Measurements from ENCODE around the gene ACTL7B. TPM values are rescaled to one million over a fixed set of nuclear protein-coding genes. Genes with fewer than 3 reads are reported as not detected.

The ACTL7B gene
- polyA plus RNA-seq, 2 donors: 0.02 TPM; not detected in 1

DNA sequence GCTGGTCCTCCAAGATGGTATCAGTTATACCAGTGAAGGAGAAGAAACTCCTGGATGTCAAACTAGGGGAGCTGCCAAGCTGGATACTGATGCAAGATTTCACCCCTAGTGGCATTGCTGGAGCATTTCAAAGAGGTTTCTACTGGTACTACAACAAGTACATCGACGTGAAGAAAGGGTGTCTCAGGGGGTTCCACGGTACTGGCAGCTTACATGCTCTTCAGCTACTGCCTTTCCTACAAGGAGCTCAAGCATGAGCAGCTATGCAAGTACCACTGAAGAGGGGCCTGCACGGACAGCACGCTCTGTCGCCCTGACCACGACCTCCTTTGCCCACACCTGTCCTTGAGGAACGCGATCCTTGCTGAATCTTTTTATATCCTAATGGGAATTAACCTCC, 19.5 kb downstream of the ACTL7B start:
- H3K4me1 ChIP-seq (ENCODE audit: control insufficient read depth in 2 of 2, insufficient read depth in 2 of 2, low read length in 1 of 2): peaks cover 0 to 9% of the 10 kb centered on the region in 2 donors
- H3K36me3 ChIP-seq (ENCODE audit: control insufficient read depth in 2 of 2, insufficient read depth in 2 of 2, low read length in 1 of 2): no peaks in the 10 kb centered on the region
- no peaks in the 10 kb centered on the region for H3K27me3 ChIP-seq (ENCODE audit: control insufficient read depth in 1 of 2, insufficient read depth in 2 of 2, low read length in 2 of 2)
- H3K4me3 ChIP-seq (ENCODE audit: low read depth in 1 of 2, low read length in 2 of 2): no peak overlapping the region
- 62 to 67% methylated on average over 9 of the region's 9 CpGs for WGBS, 2 donors
- peak overlapping the region; percentile 12 to 72 for H3K27ac ChIP-seq (ENCODE audit: low read depth in 2 of 2, low read length in 1 of 2)
- H3K9me3 ChIP-seq (ENCODE audit: control insufficient read depth in 2 of 2, insufficient read depth in 1 of 2, low read depth in 1 of 2, low read length in 1 of 2): no peaks in the 10 kb centered on the region

DNA sequence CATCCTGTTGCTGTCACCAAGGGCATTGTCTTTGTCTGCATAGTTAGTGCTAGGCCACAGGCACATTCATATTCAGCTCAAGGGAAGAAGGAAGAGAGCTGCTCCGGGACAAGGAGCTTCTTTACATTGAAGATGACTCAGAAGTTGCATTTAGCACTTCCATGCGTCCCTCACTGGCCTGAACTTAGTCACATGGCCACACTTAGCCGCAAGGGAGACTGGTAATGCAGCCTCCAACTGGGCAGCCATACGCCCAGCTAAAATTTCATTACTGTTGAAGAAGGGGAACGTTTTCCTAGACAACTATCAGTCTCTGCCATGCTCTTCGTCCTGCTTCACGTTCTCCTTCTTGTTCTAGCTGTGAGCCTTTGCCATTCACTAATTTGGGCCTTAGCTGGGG, 20.0 kb downstream of the ACTL7B start:
- WGBS, 2 donors: 76 to 77% methylated on average over 7 of the region's 7 CpGs
- no peaks in the 10 kb centered on the region for H3K9me3 ChIP-seq (ENCODE audit: control insufficient read depth in 2 of 2, insufficient read depth in 1 of 2, low read depth in 1 of 2, low read length in 1 of 2)

DNA sequence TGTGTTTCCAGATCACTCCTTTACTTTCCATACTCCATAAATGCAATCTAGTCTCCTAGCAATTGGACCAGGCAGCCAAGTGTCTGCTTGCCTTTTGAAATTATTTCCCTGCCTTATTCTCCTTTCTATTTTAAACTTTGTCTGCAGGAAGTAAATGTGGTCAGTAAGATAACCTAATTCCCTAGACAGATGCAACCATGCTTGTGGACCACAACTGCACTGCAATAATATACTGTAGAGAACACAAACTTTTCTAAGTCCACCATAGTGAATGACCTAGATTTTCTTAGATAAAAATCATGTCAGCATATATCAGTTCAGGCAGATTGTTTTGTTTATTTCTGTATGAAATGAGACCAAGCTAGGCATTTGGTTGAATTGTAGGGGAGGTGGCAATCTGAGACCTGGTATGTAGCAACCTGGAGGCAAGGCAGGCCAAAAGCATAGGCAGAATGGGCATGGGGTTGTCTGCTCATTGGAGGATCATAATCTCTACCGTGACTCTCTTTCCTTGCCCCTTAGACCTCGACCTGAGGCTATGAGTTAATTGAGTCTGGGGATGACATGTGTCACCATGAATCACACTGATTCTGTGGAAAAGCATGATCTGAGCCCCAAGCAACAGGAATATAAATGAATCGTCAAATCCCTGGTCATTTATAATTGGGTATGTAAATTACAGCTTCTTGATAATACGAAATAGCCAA, 20.7 kb downstream of the ACTL7B start:
- Histone ChIP-seq H3K4me1 (ENCODE audit: control insufficient read depth in 2 of 2, insufficient read depth in 2 of 2, low read length in 1 of 2) (peaks cover 0 to 13% of the 10 kb centered on the region in 2 donors), H3K4me3 (ENCODE audit: low read depth in 1 of 2, low read length in 2 of 2) (no peak overlapping the region), H3K27ac (ENCODE audit: low read depth in 2 of 2, low read length in 1 of 2) (no peak overlapping the region), H3K36me3 (ENCODE audit: control insufficient read depth in 2 of 2, insufficient read depth in 2 of 2, low read length in 1 of 2) (no peaks in the 10 kb centered on the region), H3K27me3 (ENCODE audit: control insufficient read depth in 1 of 2, insufficient read depth in 2 of 2, low read length in 2 of 2) (no peaks in the 10 kb centered on the region), H3K9me3 (ENCODE audit: control insufficient read depth in 2 of 2, insufficient read depth in 1 of 2, low read depth in 1 of 2, low read length in 1 of 2) (no peaks in the 10 kb centered on the region)
- 62 to 71% methylated on average over 4 of the region's 4 CpGs for WGBS, 2 donors

More for the DNA sequence above, 20.0 kb downstream of the ACTL7B start:
- H3K27me3 ChIP-seq (ENCODE audit: control insufficient read depth in 1 of 2, insufficient read depth in 2 of 2, low read length in 2 of 2): no peaks in the 10 kb centered on the region
- H3K4me3 ChIP-seq (ENCODE audit: low read depth in 1 of 2, low read length in 2 of 2): no peak overlapping the region
- H3K36me3 ChIP-seq (ENCODE audit: control insufficient read depth in 2 of 2, insufficient read depth in 2 of 2, low read length in 1 of 2): no peaks in the 10 kb centered on the region
- H3K4me1 ChIP-seq (ENCODE audit: control insufficient read depth in 2 of 2, insufficient read depth in 2 of 2, low read length in 1 of 2): peaks cover 0 to 13% of the 10 kb centered on the region in 2 donors
- peak overlapping the region in 1 of 2 donors; percentile 72 for H3K27ac ChIP-seq (ENCODE audit: low read depth in 2 of 2, low read length in 1 of 2)

GRCh38 chr9:108832179-108832500, 23.6 kb downstream of the ACTL7B start:
- Histone ChIP-seq H3K4me3 (ENCODE audit: low read depth in 1 of 2, low read length in 2 of 2) (no peak overlapping the region), H3K9me3 (ENCODE audit: control insufficient read depth in 2 of 2, insufficient read depth in 1 of 2, low read depth in 1 of 2, low read length in 1 of 2) (no peaks in the 10 kb centered on the region), H3K36me3 (ENCODE audit: control insufficient read depth in 2 of 2, insufficient read depth in 2 of 2, low read length in 1 of 2) (no peaks in the 10 kb centered on the region), H3K27ac (ENCODE audit: low read depth in 2 of 2, low read length in 1 of 2) (no peak overlapping the region), H3K4me1 (ENCODE audit: control insufficient read depth in 2 of 2, insufficient read depth in 2 of 2, low read length in 1 of 2) (peaks cover 0 to 13% of the 10 kb centered on the region in 2 donors), H3K27me3 (ENCODE audit: control insufficient read depth in 1 of 2, insufficient read depth in 2 of 2, low read length in 2 of 2) (no peaks in the 10 kb centered on the region)
- 90 to 92% methylated on average over 3 of the region's 3 CpGs for WGBS, 2 donors

DNA sequence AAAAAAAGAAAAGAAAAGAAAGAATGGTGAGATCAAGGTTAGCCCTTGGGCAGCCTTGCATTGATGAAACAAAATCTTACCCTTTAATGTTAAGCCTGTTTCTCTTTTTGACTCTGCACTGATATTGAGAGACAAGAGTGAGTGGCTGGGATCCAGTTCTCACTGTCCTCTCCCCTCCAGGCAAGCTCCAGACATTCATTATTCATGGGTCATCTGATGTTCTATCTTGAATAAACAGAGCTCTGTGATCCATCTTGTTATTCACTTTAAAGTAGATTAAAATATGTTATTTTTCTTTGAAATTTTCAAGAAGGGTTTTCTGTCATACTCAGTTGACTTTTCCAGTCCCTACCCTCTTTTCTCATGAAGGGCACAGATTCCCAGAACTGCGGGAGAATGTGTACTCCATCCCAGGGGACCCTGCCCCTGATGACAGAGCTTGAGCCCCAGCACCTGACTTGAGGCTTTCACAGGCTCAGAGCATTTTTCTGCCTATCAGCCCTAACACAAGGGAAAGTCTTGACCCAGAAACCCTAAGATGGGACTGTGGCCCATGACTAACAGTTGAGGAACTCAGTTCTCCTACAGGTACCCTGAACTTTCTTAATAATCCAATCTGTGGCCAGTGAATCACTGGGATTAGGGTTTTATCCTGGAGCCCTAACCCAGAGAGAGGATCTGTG, 24.1 kb downstream of the ACTL7B start:
- H3K36me3 ChIP-seq (ENCODE audit: control insufficient read depth in 2 of 2, insufficient read depth in 2 of 2, low read length in 1 of 2): no peaks in the 10 kb centered on the region
- no peaks in the 10 kb centered on the region for H3K9me3 ChIP-seq (ENCODE audit: control insufficient read depth in 2 of 2, insufficient read depth in 1 of 2, low read depth in 1 of 2, low read length in 1 of 2)
- H3K4me3 ChIP-seq (ENCODE audit: low read depth in 1 of 2, low read length in 2 of 2): no peak overlapping the region
- H3K4me1 ChIP-seq (ENCODE audit: control insufficient read depth in 2 of 2, insufficient read depth in 2 of 2, low read length in 1 of 2): peaks cover 0 to 11% of the 10 kb centered on the region in 2 donors
- no peak overlapping the region for H3K27ac ChIP-seq (ENCODE audit: low read depth in 2 of 2, low read length in 1 of 2)
- H3K27me3 ChIP-seq (ENCODE audit: control insufficient read depth in 1 of 2, insufficient read depth in 2 of 2, low read length in 2 of 2): no peaks in the 10 kb centered on the region
- WGBS, 2 donors: 69 to 77% methylated on average over 1 of the region's 1 CpG

GRCh38 chr9:108830272-108830671, 25.5 kb downstream of the ACTL7B start:
- Histone ChIP-seq H3K9me3 (ENCODE audit: control insufficient read depth in 2 of 2, insufficient read depth in 1 of 2, low read depth in 1 of 2, low read length in 1 of 2) (no peaks in the 10 kb centered on the region), H3K36me3 (ENCODE audit: control insufficient read depth in 2 of 2, insufficient read depth in 2 of 2, low read length in 1 of 2) (no peaks in the 10 kb centered on the region), H3K4me1 (ENCODE audit: control insufficient read depth in 2 of 2, insufficient read depth in 2 of 2, low read length in 1 of 2) (peaks cover 0 to 4% of the 10 kb centered on the region in 2 donors), H3K4me3 (ENCODE audit: low read depth in 1 of 2, low read length in 2 of 2) (no peak overlapping the region), H3K27me3 (ENCODE audit: control insufficient read depth in 1 of 2, insufficient read depth in 2 of 2, low read length in 2 of 2) (no peaks in the 10 kb centered on the region), H3K27ac (ENCODE audit: low read depth in 2 of 2, low read length in 1 of 2) (no peak overlapping the region)
- 32 to 40% methylated on average over 2 of the region's 2 CpGs for WGBS, 2 donors

DNA sequence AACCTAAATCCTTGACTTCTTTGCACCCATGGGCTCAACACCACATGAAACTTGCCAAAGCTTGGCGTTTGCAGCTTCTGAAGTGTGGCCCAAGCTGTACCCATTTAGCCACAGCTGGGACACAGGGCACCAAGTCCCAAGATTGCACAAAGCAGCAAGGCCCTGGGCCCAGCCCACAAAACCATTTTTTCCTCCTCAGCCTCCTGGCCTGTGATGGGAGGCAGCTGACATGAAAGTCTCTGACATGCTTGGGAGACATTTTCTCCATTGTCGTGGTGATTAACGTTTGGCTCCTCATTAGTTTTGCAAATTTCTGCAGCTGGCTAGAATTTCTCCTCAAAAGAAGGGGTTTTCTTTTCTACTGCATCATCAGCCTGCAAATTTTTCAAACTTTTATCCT, 32.0 kb downstream of the ACTL7B start:
- WGBS, 2 donors: 82 to 93% methylated on average over 3 of the region's 3 CpGs

DNA sequence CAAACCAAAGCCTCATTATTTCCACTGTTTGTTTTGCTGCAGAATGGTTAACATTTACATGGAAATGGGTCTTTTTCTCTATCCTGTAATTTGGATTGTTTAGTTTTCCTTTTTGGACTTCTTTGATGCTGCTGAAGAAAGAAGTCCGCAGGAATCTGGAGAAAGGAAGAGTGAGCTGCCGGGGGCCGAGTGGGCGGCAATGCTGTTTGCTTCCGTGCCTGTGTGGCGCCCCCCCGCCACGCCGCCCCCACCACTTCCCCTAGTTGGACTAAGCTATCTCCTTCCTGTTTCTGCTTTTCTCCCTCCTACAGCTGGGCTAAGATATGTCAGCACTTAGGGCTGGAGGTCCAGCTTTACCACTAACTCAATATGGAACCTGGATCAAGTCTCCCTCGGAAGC, 39.7 kb downstream of the ACTL7B start:
- Histone ChIP-seq H3K4me1 (ENCODE audit: control insufficient read depth in 2 of 2, insufficient read depth in 2 of 2, low read length in 1 of 2) (peaks cover 0 to 2% of the 10 kb centered on the region in 2 donors), H3K27me3 (ENCODE audit: control insufficient read depth in 1 of 2, insufficient read depth in 2 of 2, low read length in 2 of 2) (no peaks in the 10 kb centered on the region), H3K36me3 (ENCODE audit: control insufficient read depth in 2 of 2, insufficient read depth in 2 of 2, low read length in 1 of 2) (no peaks in the 10 kb centered on the region), H3K9me3 (ENCODE audit: control insufficient read depth in 2 of 2, insufficient read depth in 1 of 2, low read depth in 1 of 2, low read length in 1 of 2) (no peaks in the 10 kb centered on the region), H3K27ac (ENCODE audit: low read depth in 2 of 2, low read length in 1 of 2) (no peak overlapping the region), H3K4me3 (ENCODE audit: low read depth in 1 of 2, low read length in 2 of 2) (no peak overlapping the region)
- 59 to 64% methylated on average over 10 of the region's 10 CpGs for WGBS, 2 donors

More for the DNA sequence above, 32.0 kb downstream of the ACTL7B start:
- Histone ChIP-seq H3K4me1 (ENCODE audit: control insufficient read depth in 2 of 2, insufficient read depth in 2 of 2, low read length in 1 of 2) (no peaks in the 10 kb centered on the region), H3K9me3 (ENCODE audit: control insufficient read depth in 2 of 2, insufficient read depth in 1 of 2, low read depth in 1 of 2, low read length in 1 of 2) (peaks cover 3 to 7% of the 10 kb centered on the region in 2 donors), H3K27me3 (ENCODE audit: control insufficient read depth in 1 of 2, insufficient read depth in 2 of 2, low read length in 2 of 2) (no peaks in the 10 kb centered on the region), H3K4me3 (ENCODE audit: low read depth in 1 of 2, low read length in 2 of 2) (no peak overlapping the region), H3K36me3 (ENCODE audit: control insufficient read depth in 2 of 2, insufficient read depth in 2 of 2, low read length in 1 of 2) (no peaks in the 10 kb centered on the region), H3K27ac (ENCODE audit: low read depth in 2 of 2, low read length in 1 of 2) (no peak overlapping the region)

GRCh38 chr9:108815156-108815555, 40.6 kb downstream of the ACTL7B start:
- Histone ChIP-seq H3K27ac (ENCODE audit: low read depth in 2 of 2, low read length in 1 of 2) (no peak overlapping the region), H3K27me3 (ENCODE audit: control insufficient read depth in 1 of 2, insufficient read depth in 2 of 2, low read length in 2 of 2) (no peaks in the 10 kb centered on the region)
- 72 to 77% methylated on average over 3 of the region's 3 CpGs for WGBS, 2 donors

More at GRCh38 chr9:108815156-108815555, 40.6 kb downstream of the ACTL7B start:
- H3K4me3 ChIP-seq (ENCODE audit: low read depth in 1 of 2, low read length in 2 of 2): no peak overlapping the region
- no peaks in the 10 kb centered on the region for H3K36me3 ChIP-seq (ENCODE audit: control insufficient read depth in 2 of 2, insufficient read depth in 2 of 2, low read length in 1 of 2)
- no peaks in the 10 kb centered on the region for H3K9me3 ChIP-seq (ENCODE audit: control insufficient read depth in 2 of 2, insufficient read depth in 1 of 2, low read depth in 1 of 2, low read length in 1 of 2)
- H3K4me1 ChIP-seq (ENCODE audit: control insufficient read depth in 2 of 2, insufficient read depth in 2 of 2, low read length in 1 of 2): peaks cover 0 to 2% of the 10 kb centered on the region in 2 donors

Data from esophagus (tissue), 2 donors.